Fibroblast of skin of left biceps (primary cell): ENCODE measurements around the gene PTPRH.

Experiments
- DNase-seq, 2 experiments: peaks; one replicate each; pipeline ENCODE4 v3.0.0-alpha.2; 2013; ENCODE audit warnings: low read depth in 2 of 2

PTPRH gene

DNA sequence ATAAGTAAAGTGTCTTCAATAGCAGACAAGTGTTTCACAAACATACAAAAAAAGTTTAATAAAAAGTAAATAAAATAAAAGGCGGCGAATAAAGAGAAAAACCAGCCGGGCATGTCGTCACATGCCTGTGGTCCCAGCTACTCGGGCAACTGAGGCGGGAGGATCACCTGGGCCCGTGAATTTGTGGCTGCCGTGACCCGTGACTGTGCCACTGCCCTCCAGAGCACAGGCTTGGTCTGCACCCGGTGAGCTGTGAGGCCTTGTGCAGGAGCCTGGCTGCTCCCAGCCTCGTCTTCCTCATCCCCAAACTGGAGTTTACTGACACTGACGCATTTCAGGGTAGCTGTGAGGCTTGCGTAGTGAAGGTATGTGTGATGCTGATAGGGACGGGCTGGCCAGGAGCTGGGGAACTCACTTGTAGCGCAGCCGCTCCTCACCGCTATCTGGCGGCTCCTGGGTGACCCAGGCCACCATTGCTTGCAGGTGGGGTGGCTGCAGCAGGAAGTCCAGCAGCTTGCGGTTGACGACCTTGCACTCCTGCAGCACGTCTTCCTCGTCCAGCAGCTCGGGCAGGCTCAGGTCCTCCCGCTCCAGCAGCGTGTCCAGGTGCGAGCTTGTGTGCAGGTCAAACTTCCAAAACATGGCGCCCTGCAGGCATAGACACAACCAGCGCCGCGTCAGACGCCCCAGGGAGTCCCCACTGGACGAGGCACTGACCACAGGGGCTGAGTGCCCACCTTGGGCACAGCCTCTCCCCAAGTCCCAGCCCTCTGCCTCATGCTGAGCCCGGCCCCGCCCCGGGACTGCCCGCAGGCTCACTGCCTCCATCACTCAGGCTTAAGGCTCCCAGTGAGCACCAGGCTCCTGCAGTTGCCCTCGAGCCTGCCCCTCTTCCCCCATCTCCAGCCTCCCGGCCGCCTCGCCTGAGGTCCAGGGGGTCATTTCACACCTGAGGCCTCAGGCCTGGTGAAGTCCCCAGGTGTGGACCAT is 37.5 kb upstream of the PTPRH start:
- no peak for DNase-seq

DNA sequence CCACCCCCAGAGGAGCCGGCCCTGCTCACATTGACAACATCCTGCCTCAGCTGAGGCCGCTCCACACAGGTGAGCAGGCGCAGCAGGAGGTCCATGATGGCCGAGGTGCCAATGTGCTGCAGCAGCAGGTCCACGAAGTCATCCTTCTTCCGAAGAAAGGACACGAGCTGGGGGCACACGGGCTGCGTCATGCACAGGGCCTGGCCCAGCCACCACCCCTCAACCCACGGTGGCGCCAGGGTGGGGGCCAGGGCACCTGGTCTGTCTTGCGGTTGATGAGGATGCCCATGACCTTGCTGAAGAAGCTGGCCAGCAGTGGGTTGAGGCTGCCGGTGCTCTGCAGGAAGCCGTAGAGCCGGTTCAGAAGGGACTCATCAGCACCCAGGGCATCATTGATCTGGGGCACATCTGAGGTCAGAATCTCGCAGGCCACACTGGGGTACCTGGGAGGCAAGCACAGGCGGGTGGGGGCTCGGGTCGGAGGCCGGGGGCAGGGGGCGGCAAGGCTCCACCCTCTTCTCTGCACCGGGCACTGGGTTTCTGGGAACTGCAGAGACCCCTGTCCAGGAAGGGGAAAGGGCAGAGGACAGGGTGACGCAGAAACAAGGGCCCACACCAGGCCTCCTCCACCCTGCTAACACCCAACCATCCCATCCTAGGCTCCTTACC is 36.1 kb upstream of the PTPRH start:
- no peak for DNase-seq

DNA sequence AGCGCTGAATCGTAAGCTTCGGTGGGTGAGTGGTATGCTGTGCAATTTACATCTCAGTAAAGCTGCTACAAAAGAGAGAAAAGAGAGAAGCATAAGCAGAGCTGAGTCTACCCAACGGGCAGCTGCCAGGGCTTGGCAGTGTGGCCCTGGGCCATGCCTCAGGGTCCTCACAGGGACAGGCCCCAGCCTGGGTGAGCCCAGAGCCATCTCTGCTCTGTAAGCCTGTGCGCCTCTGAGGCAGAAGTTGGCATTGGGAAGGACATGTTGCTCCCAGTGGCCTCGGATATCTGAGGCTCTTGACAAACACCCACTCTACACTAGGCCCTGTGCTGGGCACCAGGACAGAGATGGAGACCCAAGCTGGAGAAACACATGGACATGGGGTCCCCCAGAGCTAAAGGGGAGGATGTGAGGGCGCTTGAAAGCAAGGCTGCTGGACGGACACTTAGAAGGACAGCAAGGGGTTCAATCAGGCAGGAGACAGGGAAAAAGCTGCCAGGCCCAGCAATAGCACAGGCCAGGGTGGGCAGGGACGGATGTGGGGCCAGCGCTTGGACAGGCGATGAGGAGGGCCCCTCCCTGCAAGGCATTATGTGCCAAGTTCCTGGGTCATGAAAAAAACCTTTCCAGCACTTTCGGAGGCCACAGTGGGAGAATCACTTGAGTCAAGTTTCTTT is 34.8 kb upstream of the PTPRH start:
- DNase-seq: no peak

DNA sequence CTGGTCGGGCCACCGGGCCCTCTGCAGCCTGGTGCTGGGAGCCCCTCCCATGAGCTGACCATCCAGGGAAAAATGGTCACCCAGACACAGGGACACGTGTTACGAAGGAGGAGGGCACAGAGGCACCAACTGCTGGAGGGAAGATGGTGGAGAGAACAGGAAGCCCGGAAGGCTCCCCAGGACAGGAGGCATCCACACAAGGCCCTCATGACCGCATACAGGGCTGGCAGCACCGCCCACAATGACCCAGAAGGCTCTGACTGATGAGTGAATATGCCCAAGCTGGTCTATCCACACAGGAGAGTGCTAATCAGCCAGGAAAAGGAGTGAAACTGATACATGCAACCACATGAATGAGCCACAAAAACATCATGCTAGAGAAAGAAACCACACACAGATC is 33.2 kb upstream of the PTPRH start:
- no peak for DNase-seq

DNA sequence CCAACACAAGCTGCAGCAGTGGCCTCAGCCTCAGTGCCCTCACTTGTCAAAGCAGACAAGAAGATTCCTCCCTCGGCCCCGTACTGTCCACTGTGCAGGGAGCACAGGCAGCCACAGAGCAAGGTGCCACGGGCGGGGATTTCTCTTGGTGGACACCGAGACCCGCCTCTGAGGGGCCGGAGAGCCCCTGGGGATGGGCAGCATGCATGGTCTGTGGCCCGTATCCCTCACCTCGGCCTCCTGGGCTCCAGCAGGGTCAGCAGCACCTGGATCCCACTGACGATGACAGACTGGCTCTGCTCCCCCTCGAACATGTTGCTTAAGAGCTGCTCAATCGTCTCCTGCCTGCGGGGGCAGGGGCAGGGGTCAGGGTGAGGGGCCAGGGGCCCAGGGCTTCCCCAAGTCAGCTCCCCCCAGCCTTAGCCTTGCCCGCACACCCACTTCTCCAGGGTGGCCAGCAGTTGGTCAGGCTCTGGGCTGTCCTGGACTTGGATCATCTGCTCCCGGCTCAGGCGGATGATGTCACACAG is 32.7 kb upstream of the PTPRH start:
- DNase-seq: no peak

DNA sequence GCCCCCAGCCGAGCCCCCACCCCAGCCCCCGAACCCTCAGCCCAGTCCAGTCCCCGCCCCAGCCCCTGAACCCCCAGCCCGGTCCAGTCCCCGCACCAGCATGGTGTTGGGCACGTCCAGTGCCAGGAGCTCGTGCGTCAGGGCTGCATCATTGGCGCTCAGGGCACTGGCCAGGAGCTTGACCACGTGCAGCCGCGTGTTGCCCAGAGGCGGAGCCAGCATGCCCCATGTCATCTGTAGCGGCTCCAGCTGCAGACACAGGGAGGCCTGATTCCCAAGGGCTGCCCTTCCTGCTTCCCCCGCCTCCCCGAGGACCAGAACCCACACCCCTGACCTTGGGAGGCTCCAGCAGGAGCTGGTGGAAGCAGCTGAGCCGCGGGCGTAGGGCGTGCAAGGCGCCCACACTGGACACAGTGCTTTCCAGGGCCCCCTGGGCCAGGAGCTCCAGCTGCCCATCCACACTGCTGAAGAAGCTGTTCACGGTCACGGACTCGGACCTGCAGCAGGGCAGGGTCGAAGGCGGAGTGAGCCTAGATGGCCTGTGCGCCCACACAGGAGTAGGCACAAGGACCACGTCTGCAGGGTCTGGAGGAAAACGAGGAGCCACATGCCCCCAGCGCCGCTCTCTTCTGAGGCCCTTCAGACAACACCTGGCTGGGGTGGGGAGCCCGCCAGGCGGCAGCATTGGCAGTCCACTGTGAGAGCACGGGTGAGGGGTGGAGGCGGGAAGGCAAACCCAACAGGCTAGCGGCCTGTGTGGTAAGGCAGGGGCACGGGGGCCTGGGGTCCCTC is 32.0 kb upstream of the PTPRH start:
- DNase-seq: no peak

DNA sequence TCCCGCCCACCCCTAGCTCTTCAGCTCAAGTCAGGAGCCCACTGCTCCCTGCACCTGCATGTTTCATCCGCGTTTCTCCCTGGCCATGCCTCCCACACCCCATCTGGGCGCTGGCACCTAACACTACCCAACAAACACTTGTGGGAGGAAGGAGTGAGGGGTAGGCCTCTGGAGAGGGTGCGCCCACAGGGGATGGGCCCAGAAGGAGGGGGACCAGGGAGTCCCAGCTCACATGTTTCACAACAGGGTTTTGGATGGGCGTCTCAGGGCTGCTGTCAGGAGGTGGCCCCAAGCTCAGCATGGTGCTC is 31.4 kb upstream of the PTPRH start:
- no peak for DNase-seq

DNA sequence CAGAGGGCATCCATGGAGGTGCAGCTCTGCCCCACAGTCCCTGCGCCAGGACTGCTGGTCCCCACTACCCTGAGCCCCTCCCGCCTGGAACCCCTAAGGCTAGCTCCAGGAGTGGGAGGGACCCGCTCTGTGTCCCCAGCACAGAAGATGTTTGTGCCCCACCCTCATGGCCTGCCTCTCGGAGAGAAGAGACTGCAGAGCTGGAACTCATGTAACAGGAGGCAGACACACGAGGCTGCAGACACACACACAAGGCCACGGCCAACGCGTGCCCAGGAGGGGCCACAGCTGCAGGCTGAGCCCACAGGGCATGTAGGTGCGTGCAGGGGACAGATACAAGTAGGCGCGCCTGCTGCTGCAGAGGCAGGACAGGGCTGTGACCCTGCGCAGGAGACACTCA is 29.7 kb upstream of the PTPRH start:
- no peak for DNase-seq

DNA sequence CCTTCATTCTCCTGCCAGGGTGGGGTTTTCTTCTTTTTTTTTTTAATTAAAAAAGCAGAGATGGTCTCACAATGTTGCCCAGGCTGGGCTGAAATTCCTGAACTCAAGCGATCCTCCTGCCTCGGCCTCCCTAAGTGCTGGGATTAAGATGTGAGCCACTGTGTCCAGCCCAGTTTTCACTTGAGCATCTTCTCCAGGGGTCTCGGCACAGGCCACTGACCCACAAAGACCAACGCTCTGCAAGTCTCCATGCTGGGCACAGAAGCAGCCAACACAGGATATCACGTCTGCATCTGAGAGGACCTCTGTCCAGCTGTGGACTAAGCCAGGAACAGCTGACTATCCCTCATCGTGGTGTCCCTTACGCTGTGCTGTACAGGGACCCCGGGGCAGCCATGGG is 28.7 kb upstream of the PTPRH start:
- DNase-seq: no peak

DNA sequence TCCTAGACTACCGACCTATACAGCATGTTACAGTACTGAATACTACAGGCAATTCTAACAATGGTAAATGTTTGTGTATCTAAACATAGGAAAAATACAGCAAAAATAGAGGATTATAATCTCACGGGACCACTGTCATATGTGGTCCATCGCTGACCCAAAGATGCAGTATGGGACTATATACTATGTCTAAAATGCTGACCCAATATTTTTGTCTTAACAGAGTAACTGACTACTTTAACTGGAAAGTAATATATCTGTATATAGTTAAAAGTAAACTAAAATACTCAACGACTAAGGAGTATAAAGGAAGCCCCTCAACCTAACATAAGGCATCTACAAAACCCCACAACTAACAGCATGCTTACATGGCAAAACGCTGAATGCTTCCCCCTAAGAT is 23.7 kb upstream of the PTPRH start:
- DNase-seq: no peak

DNA sequence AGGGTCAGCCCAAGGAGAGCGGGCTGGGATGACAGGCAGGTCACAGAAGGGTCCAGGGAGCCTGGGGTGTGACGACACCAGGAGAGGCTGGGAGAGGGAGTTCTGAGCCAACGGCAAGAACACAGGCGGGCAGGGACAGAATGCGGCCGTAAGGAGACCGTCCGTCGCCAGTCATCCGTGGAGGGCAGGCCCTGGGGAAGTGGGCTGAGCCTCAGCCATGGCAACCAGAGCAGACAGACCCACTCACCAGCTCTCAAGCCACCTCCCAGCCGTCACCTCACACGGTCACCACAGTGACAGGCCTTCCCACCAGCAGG is 22.9 kb upstream of the PTPRH start:
- no peak for DNase-seq

DNA sequence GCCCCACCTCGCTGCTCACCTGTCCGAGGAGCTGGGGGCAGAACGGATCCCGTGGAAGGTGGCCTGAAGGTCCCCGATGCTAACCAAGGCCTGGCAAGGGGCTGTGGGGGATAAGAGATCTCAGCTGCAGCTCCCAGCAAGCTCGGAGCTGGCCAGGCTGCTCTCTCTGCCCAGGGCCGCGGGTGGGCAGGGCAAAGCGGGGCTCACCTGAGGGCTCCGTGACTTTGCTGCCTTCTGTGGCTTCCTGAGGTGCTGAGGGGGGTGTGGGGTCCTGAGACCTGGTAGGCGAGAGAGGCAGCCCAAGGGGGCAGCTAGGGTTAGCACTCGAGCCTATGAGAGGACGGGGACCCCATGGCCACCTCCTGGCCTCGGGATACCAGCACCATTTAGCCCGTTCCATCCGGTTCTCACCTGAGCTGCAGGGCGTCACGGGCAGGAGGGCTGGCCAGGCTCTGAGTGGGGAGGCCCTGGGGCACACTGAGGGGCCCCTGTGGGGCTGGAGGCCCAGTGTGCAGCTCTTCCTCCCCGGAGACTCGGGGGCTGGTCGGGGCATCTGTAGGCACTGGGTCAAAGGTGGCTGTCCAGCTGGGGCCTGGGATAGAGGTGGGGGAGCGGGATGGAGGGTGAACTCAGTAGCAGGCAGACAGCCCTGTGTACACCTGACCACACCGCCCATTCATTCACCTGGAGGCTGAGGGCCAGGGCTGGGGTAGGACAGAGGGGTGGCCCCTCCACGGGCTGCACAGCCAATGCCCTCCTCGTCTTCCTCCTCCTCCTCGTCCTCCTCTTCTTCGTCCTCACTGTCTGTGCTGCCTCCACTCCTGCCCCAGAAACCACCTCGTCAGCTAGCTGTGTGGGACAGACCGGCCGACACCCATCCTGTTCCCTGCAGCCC is 22.3 kb upstream of the PTPRH start:
- no peak for DNase-seq

DNA sequence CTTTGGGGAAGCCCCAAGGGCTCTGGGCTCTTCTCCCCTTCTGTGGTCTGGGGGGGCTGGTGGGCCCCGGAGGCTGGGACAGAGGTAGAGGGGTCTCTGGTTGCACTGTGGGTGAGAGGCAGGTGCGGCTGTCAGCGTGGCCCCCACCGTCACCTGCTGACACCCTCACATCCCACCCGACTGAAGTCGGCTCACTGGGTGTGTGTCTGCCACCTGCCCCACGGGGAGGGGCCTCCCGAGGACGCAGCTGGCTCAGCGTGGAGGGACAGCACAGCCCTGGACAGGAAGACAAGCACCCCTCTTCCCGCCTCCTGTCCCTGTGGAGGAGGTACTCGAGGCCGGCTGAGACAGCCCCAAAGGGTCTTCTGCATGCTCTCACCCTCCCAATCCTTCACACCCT is 21.5 kb upstream of the PTPRH start:
- no peak for DNase-seq

DNA sequence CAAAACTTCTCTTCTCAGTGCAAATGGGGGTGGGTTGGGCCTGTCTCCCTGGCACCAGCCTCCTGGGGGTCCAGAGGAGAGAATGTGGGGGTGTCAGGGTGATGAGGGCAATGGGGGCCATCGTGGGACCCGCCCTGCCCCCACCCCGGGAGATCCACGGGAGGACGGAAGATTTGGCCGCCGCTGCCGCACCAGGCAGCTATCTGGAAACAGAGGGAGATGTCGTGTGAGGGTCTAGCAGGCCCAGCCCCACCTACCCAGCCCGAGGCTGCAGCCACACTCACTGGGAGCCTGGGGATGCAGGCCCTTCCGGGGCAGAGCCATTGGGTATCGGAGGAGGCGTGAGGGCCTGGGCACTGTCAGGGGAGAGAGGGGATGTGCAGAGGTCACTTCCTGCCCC is 21.0 kb upstream of the PTPRH start:
- no peak for DNase-seq

DNA sequence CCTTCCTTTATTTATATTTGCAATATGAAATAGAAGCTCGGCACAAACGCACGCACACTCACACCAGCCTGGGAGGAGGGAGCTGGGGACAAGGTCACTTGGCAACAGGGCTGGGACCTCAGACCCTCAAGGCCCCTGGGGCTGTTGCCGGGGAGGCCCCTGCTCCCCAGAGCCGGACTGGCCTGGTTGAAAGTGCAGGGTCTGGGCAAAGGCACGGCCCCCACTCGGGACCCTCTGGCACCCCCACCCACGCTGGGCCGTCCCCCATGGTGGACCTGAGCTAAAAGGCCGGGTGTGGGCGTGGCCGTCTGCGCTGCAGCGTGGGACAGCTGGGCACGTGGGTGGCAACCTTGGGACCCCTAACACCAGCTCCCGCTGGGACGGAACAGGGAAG is 20.5 kb upstream of the PTPRH start:
- no peak for DNase-seq

DNA sequence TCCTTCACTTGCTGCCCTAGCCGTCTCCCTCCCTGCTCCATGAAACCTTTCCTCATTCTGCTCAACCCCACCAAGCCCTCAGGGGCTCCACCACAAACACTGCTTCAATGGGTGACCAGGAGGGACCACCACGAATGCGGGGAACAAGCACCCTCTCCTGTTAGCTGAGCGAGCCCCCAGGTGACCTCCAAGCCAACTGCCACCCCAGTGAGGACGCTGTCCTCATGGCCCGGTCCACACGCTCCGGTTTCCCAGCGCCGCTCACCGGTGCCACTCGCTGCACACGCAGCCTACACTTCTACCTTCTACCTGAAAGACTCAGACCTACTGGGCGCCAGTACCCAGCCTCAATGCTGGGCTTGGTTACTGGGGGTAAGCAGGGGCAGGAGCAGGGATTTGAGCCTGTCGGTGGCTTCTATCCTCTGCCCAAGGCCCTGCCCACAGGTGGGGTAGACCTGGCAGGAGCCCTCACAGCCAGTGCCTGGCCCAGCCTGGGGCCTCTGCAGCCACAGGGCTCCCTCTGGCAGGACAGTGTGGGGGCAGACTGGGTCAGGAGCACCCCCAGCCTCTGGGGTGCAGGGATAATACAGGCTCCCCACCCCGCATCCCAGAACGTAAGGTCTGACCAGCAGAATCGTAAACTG is 20.0 kb upstream of the PTPRH start:
- DNase-seq: no peak

DNA sequence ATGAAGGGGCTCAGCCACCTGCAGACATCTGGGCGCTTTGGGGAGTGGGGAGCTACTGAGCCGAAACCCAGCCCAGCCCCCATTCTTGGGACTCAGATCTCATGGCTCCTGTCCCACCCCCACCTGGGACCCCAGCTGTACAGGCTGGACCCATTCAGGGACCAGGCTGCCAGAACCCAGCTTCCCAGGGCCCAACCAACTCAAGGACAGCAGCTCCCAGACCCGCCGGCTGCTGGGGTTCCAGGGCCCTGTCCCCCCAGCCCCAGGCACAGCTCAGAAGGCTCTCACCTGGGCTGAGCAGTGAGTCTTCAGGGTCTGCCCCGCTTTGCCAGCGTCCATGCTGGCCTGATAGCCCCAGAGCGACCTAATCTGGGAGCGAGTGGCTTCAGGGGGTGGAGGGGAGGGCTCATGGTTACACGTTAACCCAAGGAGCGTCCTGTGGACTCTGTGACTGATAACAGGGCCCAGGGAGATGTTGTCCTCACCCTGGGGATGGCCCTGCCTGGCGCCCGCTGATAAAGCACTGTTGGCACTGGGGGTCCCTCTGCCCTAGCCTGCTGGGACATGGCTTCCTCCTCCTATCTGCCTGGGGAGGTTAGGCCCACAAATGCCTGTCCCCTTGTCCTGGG is 19.2 kb upstream of the PTPRH start, which contains the start of gene TMEM86B:
TMEM86B (minus strand) TSS at position 361 of the 629 bp plus-strand sequence; CDS start at position 339, 22 bp downstream.
- DNase-seq: no peak

DNA sequence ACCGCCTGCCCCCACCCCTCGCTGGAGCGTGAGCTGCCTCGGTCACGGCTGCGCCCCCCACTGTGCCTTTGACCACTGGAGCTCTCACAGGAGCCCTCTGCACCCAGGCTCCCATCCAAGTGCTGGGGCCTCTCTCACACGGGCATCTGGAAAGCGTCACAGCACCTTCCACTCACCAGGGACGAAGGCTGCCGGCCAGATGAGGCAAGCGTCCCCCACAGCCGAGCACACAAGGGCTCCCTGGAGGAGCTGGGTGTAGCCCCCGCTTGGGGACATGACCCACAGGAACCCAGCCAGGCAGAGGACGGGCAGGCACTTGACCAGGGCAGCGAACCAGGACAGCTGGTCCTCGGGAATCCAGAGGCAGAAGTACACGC is 18.7 kb upstream of the PTPRH start:
- no peak for DNase-seq

DNA sequence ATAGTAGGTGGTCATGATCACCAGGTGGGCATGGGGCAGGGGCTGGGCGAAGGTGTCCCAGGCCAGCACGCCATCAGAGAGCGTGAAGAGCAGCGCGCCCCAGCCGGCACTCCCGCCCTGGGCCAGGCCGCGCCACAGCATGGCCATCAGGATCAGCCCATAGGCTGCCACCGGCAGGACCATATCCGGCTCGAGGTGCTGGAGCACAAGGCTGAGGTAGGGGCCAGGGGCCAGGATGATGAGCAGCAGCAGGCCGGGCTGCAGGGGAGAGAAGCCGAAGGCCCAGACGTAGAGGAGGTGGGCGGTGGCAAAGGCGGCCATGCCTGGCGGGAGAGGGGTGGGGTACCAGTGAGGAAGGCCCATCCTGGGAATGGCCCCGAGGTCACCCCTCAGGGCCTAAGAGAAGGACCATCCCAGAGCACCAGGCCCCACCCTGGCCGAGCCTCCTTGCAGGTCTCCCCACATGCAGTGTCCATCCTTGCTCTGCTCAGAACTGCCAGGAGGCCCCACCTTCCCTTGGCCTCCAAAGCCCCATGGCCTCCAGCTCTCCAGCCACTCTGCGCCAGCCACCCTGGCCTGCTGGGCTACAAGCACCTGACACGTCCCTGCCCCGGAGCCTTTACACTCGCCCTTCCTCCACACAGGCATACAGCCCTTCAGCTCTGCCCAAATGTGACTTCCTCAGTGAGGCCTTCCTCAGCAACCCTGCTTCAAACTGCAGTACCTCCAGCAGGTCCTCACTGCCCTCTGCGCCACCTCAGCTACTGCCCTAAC is 18.1 kb upstream of the PTPRH start:
- no peak for DNase-seq
